CD4-positive, alpha-beta T cell (primary cell): ENCODE data around the gene CHCHD10. TPM values are rescaled to one million over a fixed set of nuclear protein-coding genes. Genes with fewer than 3 reads are reported as not detected.

Experiments
- ATAC-seq: fragments of 200-7000 bp; cut with Tn5 transposase; one replicate; pipeline ENCODE4 v1.10.0; 2022; ENCODE audit warnings: mild to moderate bottlenecking; ENCODE audit not compliant: poor library complexity
- CTCF ChIA-PET: fragments of 350-600 bp; sonication (Branson Sonifier 250); formaldehyde crosslinking; loops from one replicate; lab custom pipeline; 2021; ENCODE audit warnings: antibody characterized with exemption, inconsistent platforms; lab: Charles Lee
- POLR2A ChIA-PET: fragments of 350-600 bp; sonication (Branson Sonifier 250); formaldehyde crosslinking; loops from one replicate; lab custom pipeline; 2021; ENCODE audit warnings: antibody characterized with exemption, inconsistent platforms; lab: Charles Lee
- DNase-seq, 14 experiments: peaks; one replicate each; pipeline ENCODE4 v3.0.0-alpha.2; 2013 to 2020; ENCODE audit warnings: mixed read lengths in 2 of 14
- H3K27ac ChIP-seq, 2 donors: one replicate each; pipeline versions ENCODE4 v1.5.1 to v1.7.0; 2013; ENCODE audit warnings: low read length in 2 of 2, low read depth in 1 of 2, mild to moderate bottlenecking in 1 of 2
- H3K27me3 ChIP-seq, 2 experiments: 1 replicate in 1 of 2; 2 replicates in 1 of 2; pipeline versions ENCODE4 v1.6.1 to v1.7.0; 2013; ENCODE audit warnings: low read length in 2 of 2, control low read depth in 1 of 2, mild to moderate bottlenecking in 1 of 2, moderate library complexity in 1 of 2; ENCODE audit not compliant: insufficient read depth in 2 of 2, control insufficient read depth in 1 of 2
- H3K36me3 ChIP-seq: one replicate; pipeline ENCODE4 v1.6.1; 2013; ENCODE audit warnings: low read length, control low read depth; ENCODE audit not compliant: insufficient read depth
- H3K4me1 ChIP-seq: one replicate; pipeline ENCODE4 v1.6.1; 2013; ENCODE audit warnings: low read length, control low read depth; ENCODE audit not compliant: insufficient read depth
- H3K4me3 ChIP-seq: one replicate; pipeline ENCODE4 v1.5.1; 2013; ENCODE audit warnings: mild to moderate bottlenecking, low read length, moderate library complexity
- H3K9me3 ChIP-seq, 2 experiments: 1 replicate in 1 of 2; 2 replicates in 1 of 2; pipeline versions ENCODE4 v1.6.1 to v1.7.0; 2013; ENCODE audit warnings: low read length in 2 of 2, mild to moderate bottlenecking in 2 of 2, control low read depth in 1 of 2, moderate library complexity in 1 of 2; ENCODE audit not compliant: control insufficient read depth in 1 of 2, insufficient read depth in 1 of 2
- H3K27ac Mint-ChIP-seq: one replicate; pipeline ENCODE4 v1.8.0; 2020; ENCODE audit warnings: mixed read lengths
- H3K27me3 Mint-ChIP-seq: one replicate; pipeline ENCODE4 v1.8.0; 2021; ENCODE audit warnings: mixed read lengths
- H3K36me3 Mint-ChIP-seq: one replicate; pipeline ENCODE4 v1.8.0; 2021; ENCODE audit warnings: low read depth, mixed read lengths
- H3K4me1 Mint-ChIP-seq: one replicate; pipeline ENCODE4 v1.8.0; 2021; ENCODE audit warnings: low read depth, mixed read lengths
- H3K4me3 Mint-ChIP-seq: one replicate; pipeline ENCODE4 v1.8.0; 2020; ENCODE audit warnings: mild to moderate bottlenecking, mixed read lengths
- H3K9me3 Mint-ChIP-seq: one replicate; pipeline ENCODE4 v1.8.0; 2020; ENCODE audit warnings: mixed read lengths
- CTCF ChIP-seq: fragments of 200-600 bp; IDR thresholded peaks from one replicate; pipeline ENCODE4 v1.8.0; 2022; ENCODE audit warnings: antibody characterized with exemption, mild to moderate bottlenecking
- intact Hi-C, 2 experiments: fragments of 100-400 bp; cut with DNase I in 1 of 2; cut with micrococcal nuclease in 1 of 2; formaldehyde crosslinking; loops; one replicate each; pipeline versions ENCODE4 v1.15.1 to v1.9.0; 2023 to 2025; cut with DNase I, micrococcal nuclease
- total RNA-seq, 174 experiments: library from RNA in 2 of 174; stranded (reverse) in 2 of 174; gene quantifications; one replicate each; pipeline ENCODE4 v1.2.3 and lab custom pipeline; 2021 to 2026

The CHCHD10 gene
- total RNA-seq, 2 experiments from 2014 or later, result 34.4 to 43.0 TPM

DNA sequence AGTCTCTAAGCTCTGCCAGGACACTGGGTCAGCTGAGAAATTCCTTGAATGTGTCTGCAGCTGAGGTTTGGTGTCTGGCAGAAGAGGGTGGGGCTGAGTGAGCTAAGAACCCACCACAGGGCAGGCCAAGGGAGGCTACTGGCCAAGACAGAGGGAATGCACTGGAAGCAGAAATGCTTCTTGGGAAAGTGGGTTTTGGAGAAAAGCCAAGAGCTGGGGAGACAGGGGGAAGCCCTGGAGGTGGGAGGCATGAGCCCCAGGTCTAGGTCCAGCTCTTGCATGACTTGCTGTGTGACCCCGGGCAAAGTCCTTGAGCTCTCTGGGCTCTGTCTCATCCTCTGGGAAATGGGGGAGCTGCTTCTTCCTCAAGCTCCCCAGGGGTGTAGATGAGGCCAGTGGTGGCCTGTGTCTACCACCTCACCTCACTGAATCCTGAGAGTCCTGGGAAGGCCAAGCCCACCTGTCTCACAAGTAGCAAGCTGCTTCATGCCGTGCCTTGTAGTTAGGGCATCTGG lies 7.2 kb upstream of the CHCHD10 start:
- H3K36me3 Mint-ChIP-seq, result no peaks in the 10 kb centered on the region
- Histone ChIP-seq H3K36me3 (no peaks in the 10 kb centered on the region), H3K27ac (no peak overlapping the region), H3K4me1 (peaks cover 28% of the 10 kb centered on the region), H3K9me3 (no peaks in the 10 kb centered on the region), H3K27me3 (no peaks in the 10 kb centered on the region), H3K4me3 (no peak overlapping the region)
- intact Hi-C loops, result loop anchor here in 1 of 2 experiments (5.0 kb wide), 2 partner anchors 72 to 78 kb away; no protein-coding TSS in a partner anchor
- no peaks in the 10 kb centered on the region for H3K27me3 Mint-ChIP-seq
- no peak for ATAC-seq
- no peak for DNase-seq
- H3K9me3 Mint-ChIP-seq, result no peaks in the 10 kb centered on the region
- TF ChIP-seq CTCF, result no peak
- no peak overlapping the region for H3K27ac Mint-ChIP-seq
- ChIA-PET POLR2A (interaction anchor here (1.0 to 1.5 kb wide), 3 partner anchors 11 to 58 kb away, joined by 3 to 4 read pairs (median 4); no protein-coding TSS in a partner anchor), CTCF (interaction anchor here (0.9 kb wide), 1 partner anchor 8 kb away, joined by 3 read pairs; no protein-coding TSS in a partner anchor)
- no peak overlapping the region for H3K4me3 Mint-ChIP-seq
- H3K4me1 Mint-ChIP-seq, result peaks cover 17% of the 10 kb centered on the region

DNA sequence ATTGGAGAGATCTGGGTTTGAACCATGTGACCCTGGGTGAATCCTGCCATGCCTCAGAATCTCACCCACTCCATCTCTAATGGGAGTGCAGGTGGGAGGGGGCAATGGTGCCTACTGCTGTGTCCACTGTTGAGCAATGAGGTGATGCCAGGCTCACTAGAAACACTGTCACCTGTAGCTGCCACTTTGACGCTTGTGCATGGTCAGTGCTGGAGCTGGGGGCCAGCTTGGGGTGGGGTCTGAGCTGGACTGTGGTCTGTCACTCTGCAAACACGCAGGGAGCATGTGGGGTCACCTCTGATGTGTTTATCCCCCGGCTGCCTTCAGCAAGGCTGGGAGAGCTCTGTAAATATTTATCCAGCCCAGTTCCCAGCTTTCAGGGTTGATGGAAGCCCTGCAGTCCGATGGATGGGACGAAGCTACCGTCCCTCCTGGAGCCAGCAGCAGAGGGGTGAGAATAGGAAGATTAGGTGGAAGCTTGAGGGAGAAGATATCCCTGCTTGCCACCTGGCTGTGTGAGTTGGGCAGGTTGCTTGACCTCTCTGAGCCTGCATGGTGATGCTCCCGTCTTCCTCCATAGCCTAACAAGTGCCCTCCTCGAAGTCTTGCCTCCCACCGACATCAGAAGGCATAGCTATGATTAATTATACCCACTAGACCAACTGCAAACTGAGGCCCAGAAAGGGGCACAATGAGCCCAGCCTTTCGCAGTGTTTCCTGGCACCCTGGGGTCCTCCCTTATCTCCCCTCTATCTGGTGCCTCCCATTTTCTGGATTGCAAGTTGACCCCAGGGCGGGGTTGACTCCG lies 6.5 kb upstream of the CHCHD10 start:
- H3K4me3 Mint-ChIP-seq, result peak overlapping the region; percentile 31
- DNase-seq, result no peak
- ChIA-PET POLR2A (interaction anchor here (1.0 to 1.5 kb wide), 3 partner anchors 12 to 57 kb away, joined by 3 to 4 read pairs (median 4); no protein-coding TSS in a partner anchor), CTCF (interaction anchor here (0.9 kb wide), 1 partner anchor 8 kb away, joined by 3 read pairs; no protein-coding TSS in a partner anchor)
- no peak for TF ChIP-seq CTCF
- H3K27ac Mint-ChIP-seq, result no peak overlapping the region
- peaks cover 17% of the 10 kb centered on the region for H3K4me1 Mint-ChIP-seq
- Histone ChIP-seq H3K27ac (no peak overlapping the region), H3K4me3 (no peak overlapping the region), H3K27me3 (no peaks in the 10 kb centered on the region), H3K36me3 (no peaks in the 10 kb centered on the region), H3K4me1 (peaks cover 28% of the 10 kb centered on the region), H3K9me3 (no peaks in the 10 kb centered on the region)
- H3K9me3 Mint-ChIP-seq, result no peaks in the 10 kb centered on the region
- H3K36me3 Mint-ChIP-seq, result no peaks in the 10 kb centered on the region
- ATAC-seq, result no peak
- intact Hi-C loops, result loop anchor here in 1 of 2 experiments (5.0 kb wide), 2 partner anchors 73 to 77 kb away; no protein-coding TSS in a partner anchor
- no peaks in the 10 kb centered on the region for H3K27me3 Mint-ChIP-seq

DNA sequence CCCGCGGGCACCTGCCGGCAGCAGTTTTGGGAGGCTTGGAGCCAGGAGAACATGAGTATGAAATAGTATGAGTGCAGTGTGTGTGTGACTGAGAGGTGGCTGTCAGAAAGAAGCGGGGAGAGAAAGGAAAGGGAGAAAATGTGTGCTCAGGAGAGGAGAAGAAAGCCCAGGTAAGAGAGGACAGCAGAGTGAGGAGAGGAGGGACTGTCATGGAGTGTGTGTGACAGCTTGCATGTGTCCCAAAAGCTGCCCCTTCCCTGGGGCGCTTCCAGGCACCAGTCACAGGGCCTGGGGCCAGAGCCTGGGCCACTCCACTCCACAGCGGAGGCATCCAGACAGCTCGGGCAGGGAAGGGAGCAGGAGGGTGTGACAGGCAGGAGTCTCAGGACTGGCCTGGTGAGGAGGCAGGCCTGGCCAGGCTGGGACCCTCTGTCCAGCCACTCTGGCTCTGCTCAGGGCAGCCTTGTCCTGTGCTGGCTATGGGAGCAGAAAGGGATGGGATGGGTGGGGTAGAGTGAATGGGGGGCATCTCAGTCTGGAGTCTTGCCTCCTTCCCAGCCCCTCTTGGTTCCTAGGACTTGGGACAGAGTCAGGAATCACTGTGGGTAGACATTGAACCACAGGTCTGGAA lies 5.8 kb upstream of the CHCHD10 start:
- Mint-ChIP-seq H3K9me3 (no peaks in the 10 kb centered on the region), H3K27me3 (no peaks in the 10 kb centered on the region), H3K4me1 (peaks cover 17% of the 10 kb centered on the region), H3K36me3 (no peaks in the 10 kb centered on the region), H3K4me3 (peak overlapping the region; percentile 69), H3K27ac (no peak overlapping the region)
- CTCF ChIA-PET, result no interaction called here
- TF ChIP-seq CTCF, result no peak
- ATAC-seq, result no peak
- Histone ChIP-seq H3K27me3 (no peaks in the 10 kb centered on the region), H3K36me3 (no peaks in the 10 kb centered on the region), H3K9me3 (no peaks in the 10 kb centered on the region), H3K27ac (no peak overlapping the region), H3K4me1 (peaks cover 29% of the 10 kb centered on the region), H3K4me3 (no peak overlapping the region)
- intact Hi-C loops, result loop anchor here in 1 of 2 experiments (5.0 kb wide), 2 partner anchors 74 to 76 kb away; no protein-coding TSS in a partner anchor
- DNase-seq, result peak in 1 of 14 experiments; percentile 16
- POLR2A ChIA-PET, result interaction anchor here (1.2 to 2.0 kb wide), 5 partner anchors 12 to 237 kb away, joined by 3 to 17 read pairs (median 4); partner anchors contain the start of genes CABIN1, MIF and SMARCB1
